GM23338 (cell line): ENCODE data around the gene STK31. TPM values are rescaled to one million over a fixed set of nuclear protein-coding genes. Genes with fewer than 3 reads are reported as not detected.
"Not testable (repeated sequence)": the region's sequence is repeated elsewhere in the genome, so short reads cannot be mapped to it uniquely, and the experiment has no call there.

ENCODE experiments used
- ATAC-seq: fragments of 200-7000 bp; cut with Tn5 transposase; 3 replicates; pipeline ENCODE4 v1.9.1; 2020
- DNase-seq: peaks from one replicate; pipeline ENCODE4 v3.0.0-alpha.2; 2015; ENCODE audit warnings: low spot score
- H2AFZ ChIP-seq: fragments of 200-600 bp; sonication (generic); 2 replicates; pipeline ENCODE4 v1.8.0; 2016; ENCODE audit warnings: antibody characterized with exemption, mild to moderate bottlenecking, moderate library complexity
- H3F3A ChIP-seq: fragments of 200-600 bp; sonication (generic); replicated peaks from 2 replicates; pipeline ENCODE4 v1.8.0; 2017; ENCODE audit warnings: antibody characterized with exemption, mixed run types, low read depth
- H3K27ac ChIP-seq: fragments of 200-600 bp; sonication (generic); 2 replicates; pipeline ENCODE4 v1.6.1; 2016; ENCODE audit warnings: low read depth
- H3K27me3 ChIP-seq: fragments of 200-600 bp; sonication (generic); 2 replicates; pipeline ENCODE4 v1.8.0; 2016; ENCODE audit warnings: mild to moderate bottlenecking, mixed run types, moderate library complexity; ENCODE audit not compliant: insufficient read depth
- H3K36me3 ChIP-seq: fragments of 200-600 bp; sonication (generic); 2 replicates; pipeline ENCODE4 v1.8.0; 2016; ENCODE audit warnings: mild to moderate bottlenecking; ENCODE audit not compliant: insufficient read depth
- H3K4me1 ChIP-seq: fragments of 200-600 bp; sonication (generic); 2 replicates; pipeline ENCODE4 v1.8.0; 2016; ENCODE audit warnings: mild to moderate bottlenecking, moderate library complexity; ENCODE audit not compliant: insufficient read depth
- H3K4me2 ChIP-seq: fragments of 200-600 bp; sonication (generic); 2 replicates; pipeline ENCODE4 v1.7.1; 2017; ENCODE audit warnings: mixed run types
- H3K4me3 ChIP-seq: fragments of 200-600 bp; sonication (generic); 2 replicates; pipeline ENCODE4 v1.6.1; 2016; ENCODE audit warnings: mixed run types
- H3K79me2 ChIP-seq: fragments of 200-600 bp; sonication (generic); replicated peaks from 2 replicates; pipeline ENCODE4 v1.8.0; 2017; ENCODE audit warnings: mild to moderate bottlenecking; ENCODE audit not compliant: insufficient read depth
- H3K9me2 ChIP-seq: fragments of 200-600 bp; sonication (generic); 2 replicates; pipeline ENCODE4 v1.8.0; 2017; ENCODE audit not compliant: insufficient read depth
- H4K20me1 ChIP-seq: fragments of 200-600 bp; sonication (generic); replicated peaks from 2 replicates; pipeline ENCODE4 v1.8.0; 2017; ENCODE audit warnings: mild to moderate bottlenecking; ENCODE audit not compliant: insufficient read depth
- H3K27ac Mint-ChIP-seq: 2 replicates; pipeline ENCODE4 v1.8.0; 2020; ENCODE audit warnings: inconsistent platforms, mild to moderate bottlenecking, moderate library complexity, mixed read lengths
- H3K27me3 Mint-ChIP-seq: 3 replicates; pipeline ENCODE4 v1.8.0; 2022; ENCODE audit warnings: low read depth, mild to moderate bottlenecking, moderate library complexity, mixed read lengths, inconsistent platforms; ENCODE audit not compliant: insufficient read depth, poor library complexity
- H3K36me3 Mint-ChIP-seq: 3 replicates; pipeline ENCODE4 v1.8.0; 2021; ENCODE audit warnings: low read depth, mild to moderate bottlenecking, inconsistent platforms, moderate library complexity, mixed read lengths
- H3K4me1 Mint-ChIP-seq: 3 replicates; pipeline ENCODE4 v1.8.0; 2020; ENCODE audit warnings: mild to moderate bottlenecking, inconsistent platforms, mixed read lengths
- H3K4me3 Mint-ChIP-seq: 3 replicates; pipeline ENCODE4 v1.8.0; 2021; ENCODE audit warnings: moderate library complexity, mild to moderate bottlenecking, inconsistent platforms, mixed read lengths
- H3K9me3 Mint-ChIP-seq: 3 replicates; pipeline ENCODE4 v1.8.0; 2020; ENCODE audit warnings: moderate library complexity, mild to moderate bottlenecking, inconsistent platforms, mixed read lengths
- JUNB ChIP-seq: IDR thresholded peaks from one replicate; pipeline ENCODE4 v1.6.1; 2016; ENCODE audit warnings: antibody characterized with exemption; ENCODE audit not compliant: unreplicated experiment
- NANOG ChIP-seq: IDR thresholded peaks from 2 replicates; pipeline ENCODE4 v1.6.1; 2016; ENCODE audit warnings: antibody characterized with exemption, borderline replicate concordance
- POLR2AphosphoS5 ChIP-seq: IDR thresholded peaks from 2 replicates; pipeline ENCODE4 v1.6.1; 2016; ENCODE audit warnings: antibody characterized with exemption, low read depth
- STAT1 ChIP-seq: IDR thresholded peaks from one replicate; pipeline ENCODE4 v1.6.1; 2016; ENCODE audit warnings: antibody characterized with exemption; ENCODE audit not compliant: unreplicated experiment
- ZNF331 ChIP-seq: fragments of 250-450 bp; sonication (Bioruptor Pico); IDR thresholded peaks from 2 replicates; pipeline ENCODE4 v1.5.0; 2020; ENCODE audit warnings: low read depth, mild to moderate bottlenecking, moderate library complexity
- polyA plus RNA-seq: library from polyadenylated mRNA; unstranded; fragments of >200 nt; fragmentation: Nextera tagmentation; extraction: Ambion mirVana; gene quantifications from 2 replicates; pipeline ENCODE4 v1.2.1, GENCODE V29; 2016
- total RNA-seq: library from RNA; depleted of rRNA; stranded (reverse); fragments of >200 nt; shearing (Covaris generic); gene quantifications from 2 replicates; pipeline ENCODE4 v1.2.3, GENCODE V29; 2014
- TF ChIP-seq, protein P1 (sequence below), 2 experiments: fragments of 200-600 bp in 1 of 2; sonication (generic) in 1 of 2; conservative IDR thresholded peaks; 2 replicates each; pipeline versions ENCODE4 v1.5.1 to v1.6.1; 2016 to 2017; ENCODE audit warnings: antibody characterized with exemption in 2 of 2, low read depth in 2 of 2, mild to moderate bottlenecking in 2 of 2, moderate library complexity in 1 of 2
- TF ChIP-seq, protein P2 (sequence below): IDR thresholded peaks from one replicate; pipeline ENCODE4 v1.6.1; 2018; ENCODE audit warnings: antibody characterized with exemption; ENCODE audit not compliant: unreplicated experiment
- TF ChIP-seq, protein P3 (sequence below): IDR thresholded peaks from 2 replicates; pipeline ENCODE4 v1.6.1; 2016; ENCODE audit warnings: antibody characterized with exemption

STK31 gene
- total and polyA plus RNA-seq, 2 experiments from 2014 or later = 0.31 to 0.55 TPM

DNA sequence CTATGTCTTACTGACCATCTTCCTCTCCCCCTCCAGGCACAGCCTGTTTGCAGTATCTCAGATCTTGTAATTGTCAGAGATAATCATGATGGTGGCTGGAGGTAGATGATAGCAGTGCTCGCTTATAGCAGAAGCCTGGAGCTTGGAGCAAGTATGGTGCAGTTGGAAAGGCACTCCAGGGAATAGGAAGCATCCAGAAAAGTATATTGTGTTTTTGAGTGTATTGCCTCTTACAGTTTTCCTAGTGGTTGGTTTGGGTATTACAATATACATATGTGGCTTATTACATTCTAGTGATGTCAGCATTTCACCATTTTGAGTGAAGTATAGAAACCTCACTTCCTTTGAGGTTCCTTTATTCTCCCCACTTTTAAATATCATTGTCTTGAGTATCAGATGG, 101.5 kb downstream of the STK31 start:
- Histone ChIP-seq H3K4me2 (no peak overlapping the region), H3K36me3 (peaks cover 5% of the 10 kb centered on the region; the same call in 1 of the 2 replicates), H4K20me1 (no peaks in the 10 kb centered on the region), H3K79me2 (no peaks in the 10 kb centered on the region), H3K4me1 (no peaks in the 10 kb centered on the region), H3K4me3 (no peak overlapping the region), H2AFZ (no peak overlapping the region), H3K27ac (no peak overlapping the region), H3F3A (no peaks in the 10 kb centered on the region), H3K27me3 (no peaks in the 10 kb centered on the region), H3K9me2 (peaks cover 6% of the 10 kb centered on the region)
- Mint-ChIP-seq H3K9me3 (peaks cover 4% of the 10 kb centered on the region; the same call in 2 of the 3 replicates), H3K27ac (no peak overlapping the region), H3K36me3 (no peaks in the 10 kb centered on the region), H3K4me3 (no peak overlapping the region), H3K27me3 (peaks cover 3% of the 10 kb centered on the region), H3K4me1 (no peaks in the 10 kb centered on the region)
- ATAC-seq = no peak
- no peak for TF ChIP-seq NANOG
- TF ChIP-seq, protein P1, sequence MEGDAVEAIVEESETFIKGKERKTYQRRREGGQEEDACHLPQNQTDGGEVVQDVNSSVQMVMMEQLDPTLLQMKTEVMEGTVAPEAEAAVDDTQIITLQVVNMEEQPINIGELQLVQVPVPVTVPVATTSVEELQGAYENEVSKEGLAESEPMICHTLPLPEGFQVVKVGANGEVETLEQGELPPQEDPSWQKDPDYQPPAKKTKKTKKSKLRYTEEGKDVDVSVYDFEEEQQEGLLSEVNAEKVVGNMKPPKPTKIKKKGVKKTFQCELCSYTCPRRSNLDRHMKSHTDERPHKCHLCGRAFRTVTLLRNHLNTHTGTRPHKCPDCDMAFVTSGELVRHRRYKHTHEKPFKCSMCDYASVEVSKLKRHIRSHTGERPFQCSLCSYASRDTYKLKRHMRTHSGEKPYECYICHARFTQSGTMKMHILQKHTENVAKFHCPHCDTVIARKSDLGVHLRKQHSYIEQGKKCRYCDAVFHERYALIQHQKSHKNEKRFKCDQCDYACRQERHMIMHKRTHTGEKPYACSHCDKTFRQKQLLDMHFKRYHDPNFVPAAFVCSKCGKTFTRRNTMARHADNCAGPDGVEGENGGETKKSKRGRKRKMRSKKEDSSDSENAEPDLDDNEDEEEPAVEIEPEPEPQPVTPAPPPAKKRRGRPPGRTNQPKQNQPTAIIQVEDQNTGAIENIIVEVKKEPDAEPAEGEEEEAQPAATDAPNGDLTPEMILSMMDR (conservative IDR thresholded peaks at IDR 0.05; ENCODE audit: low read depth in 2 of 2) = peak in 1 of 2 experiments; percentile 60; a peak in 3 of 4 replicates
- peak; percentile 44 for DNase-seq

DNA sequence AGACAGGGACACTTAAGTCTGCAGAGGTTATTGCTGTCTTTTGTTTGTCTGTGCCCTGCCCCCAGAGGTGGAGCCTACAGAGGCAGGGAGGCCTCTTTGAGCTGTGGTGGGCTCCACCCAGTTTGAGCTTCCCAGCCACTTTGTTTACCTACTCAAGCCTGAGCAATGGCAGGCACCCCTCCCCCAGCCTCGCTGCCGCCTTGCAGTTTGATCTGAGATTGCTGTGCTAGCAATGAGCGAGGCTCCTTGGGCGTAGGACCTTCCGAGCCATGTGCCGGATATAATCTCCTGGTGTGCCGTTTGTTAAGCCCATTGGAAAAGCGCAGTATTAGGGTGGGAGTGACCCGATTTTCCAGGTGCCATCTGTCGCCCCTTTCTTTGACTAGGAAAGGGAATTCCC, 118.1 kb downstream of the STK31 start:
- H3K36me3 ChIP-seq, H2AFZ ChIP-seq, H3K4me2 ChIP-seq, H4K20me1 ChIP-seq, H3K4me3 ChIP-seq, H3F3A ChIP-seq, ATAC-seq, H3K9me2 ChIP-seq, H3K79me2 ChIP-seq, H3K4me3 Mint-ChIP-seq, H3K27me3 Mint-ChIP-seq, H3K4me1 ChIP-seq, H3K27ac Mint-ChIP-seq, H3K4me1 Mint-ChIP-seq, H3K27ac ChIP-seq, DNase-seq, H3K27me3 ChIP-seq: not testable (repeated sequence)
- peaks cover 59% of the 10 kb centered on the region for H3K9me3 Mint-ChIP-seq
- H3K36me3 Mint-ChIP-seq = peaks cover 30% of the 10 kb centered on the region

DNA sequence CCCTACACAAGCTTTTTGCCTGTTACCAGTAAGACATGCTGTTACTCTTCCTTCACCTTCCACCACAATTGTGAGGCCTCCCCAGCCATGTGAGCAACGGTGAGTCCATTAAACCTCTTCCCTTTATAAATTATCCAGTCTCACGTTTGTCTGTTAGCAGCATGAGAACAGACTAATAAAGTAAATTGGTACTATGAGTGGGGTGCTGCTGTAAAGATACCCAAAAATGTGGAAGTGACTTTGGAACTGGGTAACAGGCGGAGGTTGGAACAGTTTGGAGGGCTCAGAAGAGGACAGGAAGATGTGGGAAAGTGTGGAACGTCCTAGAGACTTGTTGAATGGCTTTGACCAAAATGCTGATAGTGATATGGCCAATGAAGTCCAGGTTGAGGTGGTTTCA, 122.7 kb downstream of the STK31 start:
- H3K9me2 ChIP-seq, H3K27ac ChIP-seq, H2AFZ ChIP-seq, H3K4me2 ChIP-seq, H3K4me3 Mint-ChIP-seq, H3K4me1 ChIP-seq, ATAC-seq, H3K36me3 ChIP-seq, H3F3A ChIP-seq, H3K4me1 Mint-ChIP-seq, H3K27me3 Mint-ChIP-seq, DNase-seq, H4K20me1 ChIP-seq, H3K79me2 ChIP-seq, H3K27ac Mint-ChIP-seq, H3K27me3 ChIP-seq, H3K4me3 ChIP-seq: not testable (repeated sequence)
- H3K9me3 Mint-ChIP-seq = peaks cover 93% of the 10 kb centered on the region
- peaks cover 44% of the 10 kb centered on the region for H3K36me3 Mint-ChIP-seq

DNA sequence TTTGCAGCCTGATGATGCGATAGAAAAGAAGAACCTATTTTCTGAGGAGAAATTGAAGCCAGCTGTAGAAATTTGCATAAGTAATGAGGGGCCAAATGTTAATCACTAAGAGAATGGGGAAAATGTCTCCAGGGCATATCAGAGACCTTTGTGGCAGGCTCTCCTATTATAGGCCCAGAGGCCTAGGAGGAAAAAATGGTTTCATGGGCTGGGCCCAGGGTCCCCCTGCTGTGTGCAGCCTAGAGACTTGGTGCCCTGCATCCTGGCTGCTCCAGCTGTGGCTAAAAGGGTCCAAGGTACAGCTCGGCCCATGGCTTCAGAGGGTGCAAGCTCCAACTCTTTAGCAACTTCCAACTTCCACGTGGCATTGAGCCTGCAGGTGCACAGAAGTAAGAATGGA, 123.4 kb downstream of the STK31 start:
- Mint-ChIP-seq H3K9me3 (peaks cover 88% of the 10 kb centered on the region), H3K4me3 (no peak overlapping the region), H3K36me3 (peaks cover 42% of the 10 kb centered on the region), H3K27me3 (peaks cover 3% of the 10 kb centered on the region), H3K4me1 (no peaks in the 10 kb centered on the region), H3K27ac (no peak overlapping the region)
- peaks cover 5% of the 10 kb centered on the region; the same call in 1 of the 2 replicates for H3K36me3 ChIP-seq
- no peaks in the 10 kb centered on the region for H3K9me2 ChIP-seq
- H3K27ac ChIP-seq = no peak overlapping the region
- no peaks in the 10 kb centered on the region for H4K20me1 ChIP-seq
- H3K27me3 ChIP-seq = no peaks in the 10 kb centered on the region
- DNase-seq = no peak
- H3K79me2 ChIP-seq = no peaks in the 10 kb centered on the region
- H3K4me1 ChIP-seq = no peaks in the 10 kb centered on the region
- H3K4me2 ChIP-seq = no peak overlapping the region
- H2AFZ ChIP-seq = no peak overlapping the region
- no peaks in the 10 kb centered on the region for H3F3A ChIP-seq
- ATAC-seq = no peak
- H3K4me3 ChIP-seq = no peak overlapping the region
- TF ChIP-seq, protein P2, sequence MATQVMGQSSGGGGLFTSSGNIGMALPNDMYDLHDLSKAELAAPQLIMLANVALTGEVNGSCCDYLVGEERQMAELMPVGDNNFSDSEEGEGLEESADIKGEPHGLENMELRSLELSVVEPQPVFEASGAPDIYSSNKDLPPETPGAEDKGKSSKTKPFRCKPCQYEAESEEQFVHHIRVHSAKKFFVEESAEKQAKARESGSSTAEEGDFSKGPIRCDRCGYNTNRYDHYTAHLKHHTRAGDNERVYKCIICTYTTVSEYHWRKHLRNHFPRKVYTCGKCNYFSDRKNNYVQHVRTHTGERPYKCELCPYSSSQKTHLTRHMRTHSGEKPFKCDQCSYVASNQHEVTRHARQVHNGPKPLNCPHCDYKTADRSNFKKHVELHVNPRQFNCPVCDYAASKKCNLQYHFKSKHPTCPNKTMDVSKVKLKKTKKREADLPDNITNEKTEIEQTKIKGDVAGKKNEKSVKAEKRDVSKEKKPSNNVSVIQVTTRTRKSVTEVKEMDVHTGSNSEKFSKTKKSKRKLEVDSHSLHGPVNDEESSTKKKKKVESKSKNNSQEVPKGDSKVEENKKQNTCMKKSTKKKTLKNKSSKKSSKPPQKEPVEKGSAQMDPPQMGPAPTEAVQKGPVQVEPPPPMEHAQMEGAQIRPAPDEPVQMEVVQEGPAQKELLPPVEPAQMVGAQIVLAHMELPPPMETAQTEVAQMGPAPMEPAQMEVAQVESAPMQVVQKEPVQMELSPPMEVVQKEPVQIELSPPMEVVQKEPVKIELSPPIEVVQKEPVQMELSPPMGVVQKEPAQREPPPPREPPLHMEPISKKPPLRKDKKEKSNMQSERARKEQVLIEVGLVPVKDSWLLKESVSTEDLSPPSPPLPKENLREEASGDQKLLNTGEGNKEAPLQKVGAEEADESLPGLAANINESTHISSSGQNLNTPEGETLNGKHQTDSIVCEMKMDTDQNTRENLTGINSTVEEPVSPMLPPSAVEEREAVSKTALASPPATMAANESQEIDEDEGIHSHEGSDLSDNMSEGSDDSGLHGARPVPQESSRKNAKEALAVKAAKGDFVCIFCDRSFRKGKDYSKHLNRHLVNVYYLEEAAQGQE = no peak
- TF ChIP-seq JUNB (no peak), NANOG (no peak), STAT1 (no peak), POLR2AphosphoS5 (no peak), ZNF331 (CRISPR knock-in tag) (no peak)
- TF ChIP-seq, protein P3, sequence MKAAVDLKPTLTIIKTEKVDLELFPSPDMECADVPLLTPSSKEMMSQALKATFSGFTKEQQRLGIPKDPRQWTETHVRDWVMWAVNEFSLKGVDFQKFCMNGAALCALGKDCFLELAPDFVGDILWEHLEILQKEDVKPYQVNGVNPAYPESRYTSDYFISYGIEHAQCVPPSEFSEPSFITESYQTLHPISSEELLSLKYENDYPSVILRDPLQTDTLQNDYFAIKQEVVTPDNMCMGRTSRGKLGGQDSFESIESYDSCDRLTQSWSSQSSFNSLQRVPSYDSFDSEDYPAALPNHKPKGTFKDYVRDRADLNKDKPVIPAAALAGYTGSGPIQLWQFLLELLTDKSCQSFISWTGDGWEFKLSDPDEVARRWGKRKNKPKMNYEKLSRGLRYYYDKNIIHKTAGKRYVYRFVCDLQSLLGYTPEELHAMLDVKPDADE = no peak
